Retina (tissue), 1 donor: ENCODE measurements around the gene PLEKHA6.

Experiments
- DNase-seq: peaks from one replicate; pipeline ENCODE4 v3.0.0-alpha.2; 2016

PLEKHA6 gene

GRCh38 chr1:204203206-204203767, 156.4 kb downstream of the PLEKHA6 start:
- no peak for DNase-seq

- DNase-seq: no peak
Observed at GRCh38 chr1:204202481-204202880, 157.2 kb downstream of the PLEKHA6 start.

- no peak for DNase-seq
Observed at GRCh38 chr1:204201348-204202040, 158.2 kb downstream of the PLEKHA6 start.

GRCh38 chr1:204199579-204199978, 160.2 kb downstream of the PLEKHA6 start:
- no peak for DNase-seq

- no peak for DNase-seq
Observed at GRCh38 chr1:204198348-204199340, 161.1 kb downstream of the PLEKHA6 start.

- no peak for DNase-seq
Observed at GRCh38 chr1:204197068-204197467, 162.7 kb downstream of the PLEKHA6 start.

- peak; percentile 58 for DNase-seq
Observed at GRCh38 chr1:204196068-204196795, 163.5 kb downstream of the PLEKHA6 start, which contains the start of gene KISS1. TSS of gene KISS1 (minus strand) at chr1:204196491. CDS start at chr1:204192876, 3,615 bp downstream.

- no peak for DNase-seq
Observed at GRCh38 chr1:204194771-204195170, 165.0 kb downstream of the PLEKHA6 start.

GRCh38 chr1:204194080-204194479, 165.6 kb downstream of the PLEKHA6 start:
- DNase-seq: no peak

- DNase-seq: no peak
Observed at GRCh38 chr1:204192589-204193352, 167.0 kb downstream of the PLEKHA6 start.

GRCh38 chr1:204192046-204192445, 167.7 kb downstream of the PLEKHA6 start:
- no peak for DNase-seq

- DNase-seq: peak; percentile 61
Observed at GRCh38 chr1:204191456-204191855, 168.3 kb downstream of the PLEKHA6 start.

- peak; percentile 57 for DNase-seq
Observed at GRCh38 chr1:204190212-204191211, 169.2 kb downstream of the PLEKHA6 start.

GRCh38 chr1:204188959-204189639, 170.6 kb downstream of the PLEKHA6 start:
- peak; percentile 48 for DNase-seq

- no peak for DNase-seq
Observed at GRCh38 chr1:204186597-204186996, 173.1 kb downstream of the PLEKHA6 start.

- no peak for DNase-seq
Observed at GRCh38 chr1:204181116-204181515, 178.6 kb downstream of the PLEKHA6 start.

GRCh38 chr1:204180133-204180532, 179.6 kb downstream of the PLEKHA6 start:
- no peak for DNase-seq

- DNase-seq: no peak
Observed at GRCh38 chr1:204178487-204179281, 181.0 kb downstream of the PLEKHA6 start.

GRCh38 chr1:204177133-204177532, 182.6 kb downstream of the PLEKHA6 start:
- no peak for DNase-seq
